Nephron progenitor cell (in vitro differentiated cells): ENCODE measurements around the gene SLC38A3.

Experiments used
- DNase-seq: peaks from one replicate; pipeline ENCODE4 v3.0.0; 2021
- H3K27ac Mint-ChIP-seq: 2 replicates; pipeline ENCODE4 v1.8.0; 2021; ENCODE audit warnings: mild to moderate bottlenecking, moderate library complexity, mixed read lengths
- H3K27me3 Mint-ChIP-seq: 2 replicates; pipeline ENCODE4 v1.8.0; 2021; ENCODE audit warnings: mild to moderate bottlenecking, low read depth, mixed read lengths; ENCODE audit not compliant: poor library complexity
- H3K36me3 Mint-ChIP-seq: 2 replicates; pipeline ENCODE4 v1.8.0; 2021; ENCODE audit warnings: low read depth, mixed read lengths
- H3K4me1 Mint-ChIP-seq: 2 replicates; pipeline ENCODE4 v1.8.0; 2021; ENCODE audit warnings: mixed read lengths
- H3K4me3 Mint-ChIP-seq: 2 replicates; pipeline ENCODE4 v1.8.0; 2021; ENCODE audit warnings: mild to moderate bottlenecking, moderate library complexity, mixed read lengths
- H3K9me3 Mint-ChIP-seq: 2 replicates; pipeline ENCODE4 v1.8.0; 2021; ENCODE audit warnings: mild to moderate bottlenecking, moderate library complexity, mixed read lengths
- TF ChIP-seq, protein P1 (sequence below): fragments of 200-600 bp; sonication (generic); IDR thresholded peaks from 2 replicates; pipeline ENCODE4 v1.5.0; 2021; ENCODE audit warnings: antibody characterized with exemption

The SLC38A3 gene

DNA sequence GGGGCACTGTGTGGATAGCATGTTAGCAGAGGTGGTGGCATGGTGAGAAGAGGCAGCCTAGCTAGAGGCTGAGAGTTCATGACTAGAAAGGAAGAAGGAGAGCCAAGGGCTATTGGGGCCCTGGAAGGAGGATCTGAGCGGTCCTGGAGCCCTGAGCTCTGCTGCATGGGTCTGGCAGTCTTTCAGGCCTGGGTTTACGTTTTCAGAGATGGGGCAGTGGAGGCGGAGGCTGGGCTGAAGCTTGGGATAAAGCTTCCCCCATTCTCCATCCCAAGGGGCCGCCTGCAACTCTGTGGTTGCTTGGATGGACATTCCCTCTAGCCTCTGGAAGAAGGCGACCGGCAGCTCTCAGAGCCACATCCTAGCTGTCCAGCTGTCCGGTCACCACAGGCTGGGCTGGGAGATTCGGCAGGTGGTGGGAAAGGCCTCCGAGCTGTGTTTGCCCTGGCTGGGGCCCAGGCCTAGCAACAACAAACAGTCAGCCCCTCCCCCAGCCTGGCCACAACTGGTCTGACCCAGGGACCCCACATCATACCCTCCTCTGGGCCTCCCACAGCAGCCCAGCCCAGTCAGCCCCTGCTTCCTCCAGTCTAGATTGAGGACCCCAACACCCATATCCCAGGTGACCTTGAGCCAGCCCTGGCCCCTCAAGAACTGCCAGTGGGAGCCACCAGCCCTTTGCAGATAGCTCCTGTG lies 1.8 kb upstream of the SLC38A3 start:
- TF ChIP-seq, protein P1, sequence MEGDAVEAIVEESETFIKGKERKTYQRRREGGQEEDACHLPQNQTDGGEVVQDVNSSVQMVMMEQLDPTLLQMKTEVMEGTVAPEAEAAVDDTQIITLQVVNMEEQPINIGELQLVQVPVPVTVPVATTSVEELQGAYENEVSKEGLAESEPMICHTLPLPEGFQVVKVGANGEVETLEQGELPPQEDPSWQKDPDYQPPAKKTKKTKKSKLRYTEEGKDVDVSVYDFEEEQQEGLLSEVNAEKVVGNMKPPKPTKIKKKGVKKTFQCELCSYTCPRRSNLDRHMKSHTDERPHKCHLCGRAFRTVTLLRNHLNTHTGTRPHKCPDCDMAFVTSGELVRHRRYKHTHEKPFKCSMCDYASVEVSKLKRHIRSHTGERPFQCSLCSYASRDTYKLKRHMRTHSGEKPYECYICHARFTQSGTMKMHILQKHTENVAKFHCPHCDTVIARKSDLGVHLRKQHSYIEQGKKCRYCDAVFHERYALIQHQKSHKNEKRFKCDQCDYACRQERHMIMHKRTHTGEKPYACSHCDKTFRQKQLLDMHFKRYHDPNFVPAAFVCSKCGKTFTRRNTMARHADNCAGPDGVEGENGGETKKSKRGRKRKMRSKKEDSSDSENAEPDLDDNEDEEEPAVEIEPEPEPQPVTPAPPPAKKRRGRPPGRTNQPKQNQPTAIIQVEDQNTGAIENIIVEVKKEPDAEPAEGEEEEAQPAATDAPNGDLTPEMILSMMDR, result no peak
- H3K36me3 Mint-ChIP-seq, result no peaks in the 10 kb centered on the region
- peaks cover 23% of the 10 kb centered on the region for H3K27me3 Mint-ChIP-seq
- H3K4me1 Mint-ChIP-seq, result peaks cover 40% of the 10 kb centered on the region
- no peaks in the 10 kb centered on the region for H3K9me3 Mint-ChIP-seq
- no peak for DNase-seq
- H3K27ac Mint-ChIP-seq, result peak overlapping the region; percentile 14
- H3K4me3 Mint-ChIP-seq, result peak overlapping the region; percentile 56

DNA sequence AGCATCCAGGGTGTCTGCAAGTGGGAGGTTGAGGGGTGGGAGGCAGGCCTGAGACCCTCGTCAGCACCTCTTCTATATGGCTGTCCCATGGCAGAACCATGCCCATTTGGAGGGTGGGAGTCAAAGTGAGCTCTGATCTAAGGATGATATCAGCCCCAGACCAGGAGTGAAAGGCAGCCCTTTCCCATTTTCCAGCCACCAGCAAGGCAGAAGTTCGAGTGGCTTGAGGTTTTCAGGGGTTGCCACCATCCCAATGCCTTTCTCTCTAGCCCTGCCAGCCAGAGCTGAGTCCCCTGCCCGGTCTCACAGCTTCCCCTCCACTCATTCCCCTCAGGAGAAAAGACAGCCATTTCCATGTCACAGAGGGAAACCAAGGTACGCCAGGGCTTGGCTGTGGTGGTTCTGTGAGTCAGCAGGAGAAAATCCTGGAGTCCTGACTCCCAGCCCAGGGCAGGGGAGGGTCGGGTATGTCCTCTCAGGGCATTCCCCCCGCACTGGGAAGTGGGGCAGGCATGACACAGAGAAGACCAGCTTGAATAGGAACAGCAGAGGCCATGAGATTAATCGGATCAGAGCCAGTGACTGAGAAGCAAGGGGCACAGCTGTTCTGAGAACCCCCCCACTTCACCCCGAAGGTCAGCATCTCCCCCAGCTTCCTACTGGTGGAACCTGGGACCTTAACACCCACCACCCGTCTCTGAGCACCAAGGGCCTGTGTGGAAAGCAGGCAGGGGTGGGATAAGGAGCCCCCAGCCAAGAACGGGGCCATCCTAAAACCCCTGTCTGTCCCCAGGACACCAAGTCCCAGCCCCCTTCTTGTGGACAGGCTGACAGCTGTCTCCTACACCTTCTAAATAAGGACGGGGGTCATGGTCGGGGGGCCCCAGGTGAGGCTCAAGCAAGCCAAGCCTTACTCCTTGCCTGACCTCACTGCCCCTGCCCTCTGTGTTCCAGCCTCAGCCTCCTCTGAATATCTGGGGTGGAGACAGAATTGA lies 965 bp upstream of the SLC38A3 start:
- Mint-ChIP-seq H3K36me3 (no peaks in the 10 kb centered on the region), H3K9me3 (no peaks in the 10 kb centered on the region), H3K27ac (no peak overlapping the region), H3K27me3 (peaks cover 28% of the 10 kb centered on the region), H3K4me3 (peak overlapping the region; percentile 49), H3K4me1 (peaks cover 47% of the 10 kb centered on the region)
- DNase-seq, result no peak
- TF ChIP-seq, protein P1, result no peak

DNA sequence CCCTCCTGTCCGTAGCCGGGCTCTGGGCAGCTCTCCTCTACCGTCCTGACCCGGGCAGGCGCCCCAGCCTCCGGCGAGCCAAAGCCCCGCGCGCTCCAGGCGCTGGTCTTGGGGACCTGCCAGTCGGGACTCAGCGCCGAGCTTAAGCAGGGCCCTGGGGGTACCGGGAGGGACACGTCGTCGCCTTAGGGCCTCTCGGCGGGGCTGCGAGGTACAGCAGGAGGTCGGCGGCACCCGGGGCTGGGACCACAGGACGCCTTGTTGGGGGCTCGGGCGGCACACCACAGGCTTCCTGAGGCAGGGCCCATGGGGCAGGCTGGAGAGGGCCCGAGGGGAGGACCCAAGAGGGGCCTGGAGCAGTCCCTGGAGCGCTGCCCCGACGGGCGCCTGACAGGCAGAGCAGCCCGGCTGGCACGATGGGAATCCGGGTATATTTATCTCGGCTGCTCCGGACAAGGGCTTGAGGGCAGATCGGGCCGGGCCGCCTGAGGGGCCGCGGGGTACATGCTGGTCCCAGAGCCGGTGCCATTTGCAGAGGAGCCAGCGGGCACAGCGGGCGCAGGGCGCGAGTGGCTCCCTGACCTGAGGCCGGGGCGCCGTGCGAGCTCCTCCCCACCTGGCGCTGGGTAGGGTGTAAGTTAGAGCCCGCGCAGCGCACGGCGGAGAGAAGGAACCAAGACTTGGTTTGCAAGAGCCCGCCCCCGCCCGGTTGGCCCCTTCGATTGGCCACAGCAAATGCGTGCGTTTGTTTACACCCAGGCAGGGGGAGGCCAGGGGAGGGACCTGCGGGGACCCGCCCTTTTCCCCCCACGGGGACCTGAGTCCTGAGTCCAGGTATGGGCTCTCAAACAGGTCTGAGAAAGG lies 574 bp downstream of the SLC38A3 start:
- peaks cover 46% of the 10 kb centered on the region for H3K4me1 Mint-ChIP-seq
- H3K27ac Mint-ChIP-seq, result no peak overlapping the region
- no peaks in the 10 kb centered on the region for H3K9me3 Mint-ChIP-seq
- H3K36me3 Mint-ChIP-seq, result no peaks in the 10 kb centered on the region
- peak; percentile 63 for DNase-seq
- H3K4me3 Mint-ChIP-seq, result peak overlapping the region; percentile 77
- peaks cover 28% of the 10 kb centered on the region for H3K27me3 Mint-ChIP-seq
- TF ChIP-seq, protein P1, result no peak

DNA sequence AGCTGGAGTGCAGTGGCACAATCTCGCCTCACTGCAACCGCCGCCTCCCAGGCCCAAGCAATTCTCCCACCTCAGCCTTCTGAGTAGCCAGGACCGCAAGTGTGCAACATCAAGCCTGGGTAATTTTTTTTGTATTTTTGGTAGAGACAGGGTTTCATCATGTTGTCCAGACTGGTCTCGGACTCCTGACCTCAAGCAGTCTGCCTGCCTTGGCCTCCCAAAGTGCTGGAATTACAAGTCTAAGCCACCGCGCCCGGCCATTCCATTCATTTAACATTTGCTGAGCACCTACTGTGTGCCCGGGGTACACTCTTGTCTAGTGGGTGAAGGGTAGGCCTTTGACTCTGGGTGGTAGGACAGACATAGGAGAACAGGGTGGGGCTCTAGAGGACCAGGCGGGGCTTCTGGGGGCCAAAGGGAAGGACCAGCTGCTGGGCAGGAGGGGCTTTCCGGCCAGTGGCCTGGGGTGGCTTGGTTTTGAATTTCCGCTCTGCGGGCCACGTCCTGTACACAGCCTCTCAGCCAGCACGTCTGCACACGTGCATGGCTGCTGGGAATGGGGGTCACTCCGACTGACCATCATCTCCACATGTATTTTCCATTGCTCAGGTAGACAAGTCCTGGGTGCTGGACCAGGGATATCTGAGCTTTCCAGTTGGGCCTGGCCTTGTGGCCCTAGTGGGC lies 2.4 kb downstream of the SLC38A3 start:
- Mint-ChIP-seq H3K27me3 (peaks cover 28% of the 10 kb centered on the region), H3K36me3 (no peaks in the 10 kb centered on the region), H3K27ac (no peak overlapping the region), H3K9me3 (no peaks in the 10 kb centered on the region), H3K4me3 (no peak overlapping the region), H3K4me1 (peaks cover 39% of the 10 kb centered on the region)
- DNase-seq, result no peak
- TF ChIP-seq, protein P1, result no peak

DNA sequence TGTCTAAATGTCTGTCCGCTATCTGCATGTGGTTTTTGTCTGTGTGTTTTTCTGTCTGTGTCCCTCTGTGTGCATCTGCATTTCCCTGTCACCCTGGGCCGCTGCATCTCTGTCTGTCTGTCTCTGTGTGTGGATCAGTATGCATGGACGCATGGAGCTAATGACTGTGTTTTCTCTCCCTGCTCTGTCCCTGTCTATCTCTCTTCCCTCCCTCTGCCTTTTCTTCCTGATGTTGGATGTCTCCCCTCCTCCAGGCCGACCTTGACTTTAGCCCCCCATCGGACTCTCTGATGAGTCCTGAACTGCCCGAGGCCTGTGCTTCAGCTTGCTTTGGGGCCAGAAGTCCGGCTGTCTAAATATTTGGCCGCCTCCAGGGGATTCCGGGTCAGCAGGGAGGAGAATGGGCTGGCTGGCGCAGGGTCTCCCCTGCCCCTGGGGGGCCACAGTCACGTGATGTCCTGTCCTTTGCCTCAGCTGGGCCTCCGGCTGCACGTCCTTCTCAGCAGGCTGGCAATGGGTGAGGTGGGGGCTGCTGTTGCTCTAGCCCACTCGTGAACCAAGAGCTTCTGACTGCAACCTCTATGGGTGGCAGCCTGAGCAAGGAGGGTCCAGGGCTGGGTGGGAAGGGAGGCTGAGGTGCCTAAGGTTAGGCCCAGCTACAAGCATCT lies 3.7 kb downstream of the SLC38A3 start:
- Mint-ChIP-seq H3K9me3 (no peaks in the 10 kb centered on the region), H3K4me1 (peaks cover 28% of the 10 kb centered on the region), H3K27ac (no peak overlapping the region), H3K4me3 (no peak overlapping the region), H3K36me3 (no peaks in the 10 kb centered on the region), H3K27me3 (peaks cover 28% of the 10 kb centered on the region)
- no peak for DNase-seq
- TF ChIP-seq, protein P1, result no peak
